Smooth muscle cell (in vitro differentiated cells): ENCODE data around the gene PLD1. TPM values are rescaled to one million over a fixed set of nuclear protein-coding genes. Genes with fewer than 3 reads are reported as not detected.

Experiments used
- DNase-seq: peaks from one replicate; lab custom pipeline; 2025; ENCODE audit not compliant: unreplicated experiment; lab: John Stamatoyannopoulos, UW
- H2AFZ ChIP-seq: fragments of 200-600 bp; sonication (generic); 2 replicates; pipeline ENCODE4 v1.6.0; 2016; ENCODE audit warnings: antibody characterized with exemption, low read depth, mild to moderate bottlenecking
- H3F3A ChIP-seq: fragments of 200-600 bp; sonication (generic); 2 replicates; pipeline ENCODE4 v1.6.0; 2017; ENCODE audit warnings: antibody characterized with exemption, low read depth
- H3K27ac ChIP-seq: fragments of 200-600 bp; sonication (generic); 2 replicates; pipeline ENCODE4 v1.5.1; 2016; ENCODE audit warnings: low read depth, mild to moderate bottlenecking
- H3K27me3 ChIP-seq: fragments of 200-600 bp; sonication (generic); 2 replicates; pipeline ENCODE4 v1.6.1; 2016; ENCODE audit warnings: low read depth, mild to moderate bottlenecking
- H3K36me3 ChIP-seq: fragments of 200-600 bp; sonication (generic); 2 replicates; pipeline ENCODE4 v1.5.1; 2016; ENCODE audit warnings: low read depth
- H3K4me1 ChIP-seq: fragments of 200-600 bp; sonication (generic); 2 replicates; pipeline ENCODE4 v1.5.1; 2016; ENCODE audit warnings: low read depth
- H3K4me2 ChIP-seq: fragments of 200-600 bp; sonication (generic); 2 replicates; pipeline ENCODE4 v1.6.0; 2016; ENCODE audit warnings: mild to moderate bottlenecking
- H3K4me3 ChIP-seq: fragments of 200-600 bp; sonication (generic); 2 replicates; pipeline ENCODE4 v1.5.1; 2016; ENCODE audit warnings: mild to moderate bottlenecking
- H3K79me2 ChIP-seq: fragments of 200-600 bp; sonication (generic); 2 replicates; pipeline ENCODE4 v1.6.0; 2016; ENCODE audit warnings: low read depth, mild to moderate bottlenecking
- H3K9ac ChIP-seq: fragments of 200-600 bp; sonication (generic); 2 replicates; pipeline ENCODE4 v1.6.0; 2016; ENCODE audit warnings: low read depth
- H3K9me3 ChIP-seq: fragments of 200-600 bp; sonication (generic); replicated peaks from 2 replicates; pipeline ENCODE4 v1.5.1; 2016; ENCODE audit warnings: low read depth
- H4K20me1 ChIP-seq: fragments of 200-600 bp; sonication (generic); 2 replicates; pipeline ENCODE4 v1.6.0; 2016; ENCODE audit warnings: low read depth
- WGBS: methylation state at CpG from one replicate; pipeline ENCODE4 v1.1.7; 2016; ENCODE audit warnings: low lambda C conversion rate; 5-methylcytosine and 5-hydroxymethylcytosine counted together
- polyA plus RNA-seq: library from polyadenylated mRNA; unstranded; fragments of >200 nt; fragmentation: Nextera tagmentation; extraction: Ambion mirVana; gene quantifications from 2 replicates; pipeline ENCODE4 v1.2.1, GENCODE V29; 2016
- total RNA-seq: library from RNA; depleted of rRNA; stranded (reverse); fragments of >200 nt; gene quantifications from 2 replicates; pipeline ENCODE4 v1.2.3, GENCODE V29; 2014
- TF ChIP-seq, protein P1 (sequence below): fragments of 200-600 bp; sonication (generic); IDR thresholded peaks from 2 replicates; pipeline ENCODE4 v1.5.1; 2017; ENCODE audit warnings: borderline replicate concordance, mild to moderate bottlenecking, antibody characterized with exemption; ENCODE audit not compliant: insufficient read depth, poor library complexity, severe bottlenecking

PLD1 gene
- total and polyA plus RNA-seq, 2 experiments from 2014 or later, result 15.2 to 36.1 TPM

DNA sequence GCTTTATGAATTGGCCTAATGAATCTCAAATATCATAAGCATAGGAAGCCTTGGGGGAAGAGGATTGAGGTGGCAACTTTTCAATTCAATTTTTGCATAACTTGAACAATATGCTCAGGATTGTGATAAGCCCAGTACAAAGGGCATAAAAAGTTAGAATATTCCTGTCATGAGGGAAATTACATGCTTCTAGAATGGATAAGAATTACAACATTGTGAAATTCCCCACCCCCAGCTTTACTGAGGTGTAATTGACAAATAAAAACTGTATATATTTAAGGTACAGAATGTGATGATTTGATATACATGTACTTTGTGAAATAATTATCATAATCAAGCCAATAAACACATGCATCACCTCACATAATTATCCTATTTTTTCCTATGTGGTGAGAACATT, 217.5 kb downstream of the PLD1 start:
- Histone ChIP-seq H3K4me2 (no peak overlapping the region), H3K27ac (no peak overlapping the region), H3K9me3 (no peaks in the 10 kb centered on the region), H3F3A (peaks cover 3% of the 10 kb centered on the region), H3K79me2 (no peaks in the 10 kb centered on the region), H3K27me3 (no peaks in the 10 kb centered on the region), H2AFZ (no peak overlapping the region), H3K4me1 (no peaks in the 10 kb centered on the region), H3K4me3 (no peak overlapping the region), H3K36me3 (no peaks in the 10 kb centered on the region), H4K20me1 (no peaks in the 10 kb centered on the region), H3K9ac (no peak overlapping the region)
- DNase-seq, result no peak
- TF ChIP-seq, protein P1, sequence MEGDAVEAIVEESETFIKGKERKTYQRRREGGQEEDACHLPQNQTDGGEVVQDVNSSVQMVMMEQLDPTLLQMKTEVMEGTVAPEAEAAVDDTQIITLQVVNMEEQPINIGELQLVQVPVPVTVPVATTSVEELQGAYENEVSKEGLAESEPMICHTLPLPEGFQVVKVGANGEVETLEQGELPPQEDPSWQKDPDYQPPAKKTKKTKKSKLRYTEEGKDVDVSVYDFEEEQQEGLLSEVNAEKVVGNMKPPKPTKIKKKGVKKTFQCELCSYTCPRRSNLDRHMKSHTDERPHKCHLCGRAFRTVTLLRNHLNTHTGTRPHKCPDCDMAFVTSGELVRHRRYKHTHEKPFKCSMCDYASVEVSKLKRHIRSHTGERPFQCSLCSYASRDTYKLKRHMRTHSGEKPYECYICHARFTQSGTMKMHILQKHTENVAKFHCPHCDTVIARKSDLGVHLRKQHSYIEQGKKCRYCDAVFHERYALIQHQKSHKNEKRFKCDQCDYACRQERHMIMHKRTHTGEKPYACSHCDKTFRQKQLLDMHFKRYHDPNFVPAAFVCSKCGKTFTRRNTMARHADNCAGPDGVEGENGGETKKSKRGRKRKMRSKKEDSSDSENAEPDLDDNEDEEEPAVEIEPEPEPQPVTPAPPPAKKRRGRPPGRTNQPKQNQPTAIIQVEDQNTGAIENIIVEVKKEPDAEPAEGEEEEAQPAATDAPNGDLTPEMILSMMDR, result no peak

DNA sequence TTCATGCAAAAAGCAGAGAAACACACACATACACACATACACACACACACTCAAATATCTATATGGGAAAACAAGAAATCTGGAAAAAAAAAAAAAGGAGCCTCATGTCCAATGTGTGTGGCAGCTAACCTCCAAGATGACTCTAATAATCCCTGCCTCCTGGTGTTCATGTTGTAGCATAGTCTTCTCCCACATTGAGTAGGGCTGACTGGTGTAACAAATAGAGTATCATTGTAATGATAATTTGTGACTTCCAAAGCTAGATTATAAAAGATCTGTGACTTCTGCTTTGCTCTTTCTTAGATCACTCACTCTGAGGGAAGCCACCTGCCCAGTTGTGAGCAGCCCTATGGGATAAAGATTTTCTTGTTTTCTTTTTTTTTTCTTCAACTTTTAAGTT, 219.2 kb downstream of the PLD1 start:
- H3K4me2 ChIP-seq, result no peak overlapping the region
- H3K9ac ChIP-seq, result no peak overlapping the region
- no peak overlapping the region for H2AFZ ChIP-seq
- no peak for DNase-seq
- TF ChIP-seq, protein P1, result no peak
- no peaks in the 10 kb centered on the region for H3K9me3 ChIP-seq
- peaks cover 3% of the 10 kb centered on the region for H3F3A ChIP-seq
- H3K27ac ChIP-seq, result no peak overlapping the region
- H3K4me1 ChIP-seq, result no peaks in the 10 kb centered on the region
- no peaks in the 10 kb centered on the region for H3K79me2 ChIP-seq
- H3K4me3 ChIP-seq, result no peak overlapping the region
- H3K27me3 ChIP-seq, result no peaks in the 10 kb centered on the region
- H3K36me3 ChIP-seq, result no peaks in the 10 kb centered on the region
- no peaks in the 10 kb centered on the region for H4K20me1 ChIP-seq

DNA sequence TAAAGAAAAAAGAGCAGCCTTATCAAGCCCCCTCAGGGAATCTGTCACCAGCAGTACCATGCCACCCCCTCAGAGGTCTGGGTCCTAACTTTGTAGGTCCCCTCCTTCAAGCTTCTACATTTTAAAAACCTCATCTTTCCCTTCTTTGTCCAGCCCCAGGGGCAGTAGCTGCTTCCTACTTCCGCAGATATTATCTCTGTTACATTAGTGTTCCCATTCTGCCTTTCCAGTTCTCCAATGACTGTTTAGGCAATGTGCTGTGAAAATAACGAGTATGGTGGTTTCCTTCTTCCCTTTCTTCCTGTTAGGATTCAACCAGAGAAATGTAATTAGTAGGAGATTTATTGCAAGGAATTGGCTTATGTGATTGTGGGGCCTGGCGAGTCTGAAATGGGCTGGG, 224.0 kb downstream of the PLD1 start:
- Histone ChIP-seq H3K4me3 (no peak overlapping the region), H4K20me1 (no peaks in the 10 kb centered on the region), H3K36me3 (no peaks in the 10 kb centered on the region), H3K9me3 (no peaks in the 10 kb centered on the region), H3K4me1 (no peaks in the 10 kb centered on the region), H3K9ac (no peak overlapping the region), H3K79me2 (no peaks in the 10 kb centered on the region), H2AFZ (no peak overlapping the region), H3K27ac (no peak overlapping the region), H3F3A (peaks cover 3% of the 10 kb centered on the region), H3K4me2 (no peak overlapping the region), H3K27me3 (no peaks in the 10 kb centered on the region)
- 57% methylated on average over 3 of the region's 3 CpGs for WGBS
- TF ChIP-seq, protein P1, result no peak
- DNase-seq, result no peak

DNA sequence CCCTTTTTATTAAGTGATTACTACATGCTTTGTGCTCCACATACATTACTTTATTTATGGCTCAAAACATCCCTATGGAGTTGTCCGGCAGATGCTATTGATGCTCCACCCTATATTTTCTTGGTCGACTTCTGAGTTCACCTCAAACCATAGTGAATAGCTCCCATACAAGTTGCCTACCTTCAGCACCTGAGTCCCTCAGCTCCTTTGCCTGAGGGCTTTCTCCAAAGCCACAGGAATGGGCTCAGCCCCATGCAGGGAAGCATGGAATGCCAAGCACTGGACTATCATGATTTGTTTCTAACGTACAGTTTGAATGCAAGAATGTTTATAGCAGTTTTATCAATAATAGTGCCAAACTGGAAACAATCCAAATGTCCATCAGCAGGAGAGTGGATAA, 225.2 kb downstream of the PLD1 start:
- Histone ChIP-seq H3K36me3 (no peaks in the 10 kb centered on the region), H3K4me1 (no peaks in the 10 kb centered on the region), H3K27ac (no peak overlapping the region), H3K9me3 (no peaks in the 10 kb centered on the region), H4K20me1 (no peaks in the 10 kb centered on the region), H3K27me3 (no peaks in the 10 kb centered on the region), H3F3A (peaks cover 3% of the 10 kb centered on the region), H3K79me2 (no peaks in the 10 kb centered on the region), H3K9ac (no peak overlapping the region), H3K4me3 (no peak overlapping the region), H2AFZ (no peak overlapping the region), H3K4me2 (no peak overlapping the region)
- no peak for DNase-seq
- 60% methylated on average over 3 of the region's 3 CpGs for WGBS
- TF ChIP-seq, protein P1, result no peak
